Neural crest cell (in vitro differentiated cells): ENCODE data around the gene TEAD1. TPM values are rescaled to one million over a fixed set of nuclear protein-coding genes. Genes with fewer than 3 reads are reported as not detected.

Source experiments
- DNase-seq: peaks from one replicate; pipeline ENCODE4 v3.0.0; 2021; ENCODE audit warnings: low read depth, mixed read lengths, low spot score
- H3K27ac Mint-ChIP-seq: one replicate; pipeline ENCODE4 v1.8.0; 2021; ENCODE audit warnings: mild to moderate bottlenecking, mixed read lengths; ENCODE audit not compliant: unreplicated experiment
- H3K27me3 Mint-ChIP-seq: 2 replicates; pipeline ENCODE4 v1.8.0; 2021; ENCODE audit warnings: low read depth, mild to moderate bottlenecking, mixed read lengths
- H3K36me3 Mint-ChIP-seq: 2 replicates; pipeline ENCODE4 v1.8.0; 2021; ENCODE audit warnings: low read depth, mild to moderate bottlenecking, mixed read lengths
- H3K4me1 Mint-ChIP-seq: 2 replicates; pipeline ENCODE4 v1.8.0; 2021; ENCODE audit warnings: mixed read lengths
- H3K4me3 Mint-ChIP-seq: one replicate; pipeline ENCODE4 v1.8.0; 2021; ENCODE audit warnings: mild to moderate bottlenecking, mixed read lengths
- H3K9me3 Mint-ChIP-seq: 2 replicates; pipeline ENCODE4 v1.8.0; 2021; ENCODE audit warnings: mixed read lengths
- CTCF ChIP-seq: fragments of 200-600 bp; sonication (generic); conservative IDR thresholded peaks from 2 replicates; pipeline ENCODE4 v1.5.0; 2021; ENCODE audit warnings: antibody characterized with exemption, mild to moderate bottlenecking
- total RNA-seq: library from RNA; stranded (reverse); gene quantifications from 2 replicates; pipeline ENCODE4 v1.2.1, GENCODE V29; 2021

Gene TEAD1
- total RNA-seq, 1 donor from 2014 or later: 84.1 TPM

GRCh38 chr11:12684816-12685215 lies 10.6 kb downstream of the TEAD1 start:
- H3K36me3 Mint-ChIP-seq: peaks cover 2% of the 10 kb centered on the region
- H3K4me1 Mint-ChIP-seq: peaks cover 98% of the 10 kb centered on the region
- no peaks in the 10 kb centered on the region for H3K27me3 Mint-ChIP-seq
- DNase-seq: no peak
- no peak for TF ChIP-seq CTCF
- H3K27ac Mint-ChIP-seq: peak overlapping the region; percentile 65
- H3K4me3 Mint-ChIP-seq: peak overlapping the region; percentile 52
- H3K9me3 Mint-ChIP-seq: no peaks in the 10 kb centered on the region

- DNase-seq: no peak
- H3K36me3 Mint-ChIP-seq: peaks cover 2% of the 10 kb centered on the region
- H3K4me1 Mint-ChIP-seq: peaks cover 96% of the 10 kb centered on the region
- H3K9me3 Mint-ChIP-seq: no peaks in the 10 kb centered on the region
- no peaks in the 10 kb centered on the region for H3K27me3 Mint-ChIP-seq
- peak overlapping the region; percentile 65 for H3K27ac Mint-ChIP-seq
- no peak for TF ChIP-seq CTCF
- H3K4me3 Mint-ChIP-seq: peak overlapping the region; percentile 52
These were observed 11.0 kb downstream of the TEAD1 start for GRCh38 chr11:12685229-12685628.

GRCh38 chr11:12686246-12687060 lies 12.2 kb downstream of the TEAD1 start:
- Mint-ChIP-seq H3K4me3 (no peak overlapping the region), H3K27ac (no peak overlapping the region), H3K27me3 (no peaks in the 10 kb centered on the region), H3K4me1 (peaks cover 96% of the 10 kb centered on the region), H3K9me3 (no peaks in the 10 kb centered on the region), H3K36me3 (peaks cover 2% of the 10 kb centered on the region)
- no peak for TF ChIP-seq CTCF
- no peak for DNase-seq

GRCh38 chr11:12687216-12687623 lies 13.0 kb downstream of the TEAD1 start:
- DNase-seq: no peak
- Mint-ChIP-seq H3K27me3 (no peaks in the 10 kb centered on the region), H3K9me3 (no peaks in the 10 kb centered on the region), H3K27ac (no peak overlapping the region), H3K4me3 (no peak overlapping the region), H3K4me1 (peaks cover 94% of the 10 kb centered on the region), H3K36me3 (peaks cover 2% of the 10 kb centered on the region)
- no peak for TF ChIP-seq CTCF

GRCh38 chr11:12687740-12688139 lies 13.5 kb downstream of the TEAD1 start:
- TF ChIP-seq CTCF: no peak
- H3K4me1 Mint-ChIP-seq: peaks cover 94% of the 10 kb centered on the region
- peaks cover 2% of the 10 kb centered on the region for H3K36me3 Mint-ChIP-seq
- no peak for DNase-seq
- H3K9me3 Mint-ChIP-seq: no peaks in the 10 kb centered on the region
- peak overlapping the region; percentile 54 for H3K27ac Mint-ChIP-seq
- no peak overlapping the region for H3K4me3 Mint-ChIP-seq
- no peaks in the 10 kb centered on the region for H3K27me3 Mint-ChIP-seq
